Uterus (tissue), 4 donors: ENCODE data around the gene KRT6C. TPM values are rescaled to one million over a fixed set of nuclear protein-coding genes. Genes with fewer than 3 reads are reported as not detected.

Experiments used
- DNase-seq, 2 donors: peaks; one replicate each; pipeline ENCODE4 v3.0.0-alpha.2; 2019 to 2020
- H3K27ac ChIP-seq, 2 donors: fragments of 200-600 bp; sonication (generic); 1 replicate in 1 of 2; 2 replicates in 1 of 2; pipeline ENCODE4 v1.5.1; 2016 to 2018
- H3K27me3 ChIP-seq, 2 donors: fragments of 200-600 bp; sonication (generic); one replicate each; pipeline ENCODE4 v1.5.1; 2018 to 2019; ENCODE audit warnings: control low read depth in 1 of 2
- H3K36me3 ChIP-seq, 2 donors: fragments of 200-600 bp; sonication (generic); one replicate each; pipeline ENCODE4 v1.5.1; 2019; ENCODE audit warnings: control low read depth in 1 of 2
- H3K4me1 ChIP-seq, 2 donors: fragments of 200-600 bp; sonication (generic); one replicate each; pipeline ENCODE4 v1.5.1; 2018 to 2019; ENCODE audit warnings: control low read depth in 1 of 2
- H3K4me3 ChIP-seq, 2 donors: fragments of 200-600 bp; sonication (generic); 1 replicate in 1 of 2; 2 replicates in 1 of 2; pipeline ENCODE4 v1.5.1; 2018 to 2019; ENCODE audit warnings: mild to moderate bottlenecking in 1 of 2
- H3K9me3 ChIP-seq, 2 donors: fragments of 200-600 bp; sonication (generic); one replicate each; pipeline ENCODE4 v1.5.1; 2019; ENCODE audit warnings: control low read depth in 1 of 2
- CTCF ChIP-seq, 4 experiments: fragments of 200-600 bp in 2 of 4; fragments of 450-650 bp in 2 of 4; sonication (generic) in 2 of 4; IDR thresholded peaks; one replicate each; pipeline ENCODE4 v1.5.1; 2016 to 2019; ENCODE audit warnings: antibody characterized with exemption in 4 of 4, mild to moderate bottlenecking in 2 of 4, moderate library complexity in 1 of 4
- POLR2A ChIP-seq, 2 donors: fragments of 450-650 bp; IDR thresholded peaks; one replicate each; pipeline ENCODE4 v1.6.1; 2016; ENCODE audit warnings: antibody characterized with exemption in 2 of 2, mild to moderate bottlenecking in 1 of 2, moderate library complexity in 1 of 2
- intact Hi-C: fragments of 100-400 bp; cut with DNase I; formaldehyde crosslinking; loops from one replicate; pipeline ENCODE4 v1.15.1; 2023; ENCODE audit warnings: low total_unique reads
- total RNA-seq, 4 donors: library from RNA; depleted of rRNA in 3 of 4; stranded (reverse); fragments of >200 nt in 3 of 4; gene quantifications; one replicate each; pipeline versions ENCODE4 v1.1.0 to v1.2.4, GENCODE V29; 2014 to 2023
- donor health status: DM: yes; HTN: yes; CAD: no.

The KRT6C gene
- total RNA-seq, 4 donors from 2014 or later = 0.14 to 0.34 TPM; not detected in 2

GRCh38 chr12:52517005-52517835, 43.6 kb upstream of the KRT6C start:
- Histone ChIP-seq H3K27ac (no peak overlapping the region), H3K36me3 (no peaks in the 10 kb centered on the region), H3K4me3 (no peak overlapping the region), H3K4me1 (no peaks in the 10 kb centered on the region), H3K9me3 (no peaks in the 10 kb centered on the region), H3K27me3 (no peaks in the 10 kb centered on the region)
- no peak for TF ChIP-seq POLR2A (IDR thresholded peaks at IDR 0.05)
- no peak for TF ChIP-seq CTCF (IDR thresholded peaks at IDR 0.05)
- no peak for DNase-seq
- intact Hi-C loops = no loop called here

GRCh38 chr12:52515927-52516831, 42.6 kb upstream of the KRT6C start:
- no peak overlapping the region for H3K27ac ChIP-seq
- TF ChIP-seq CTCF (IDR thresholded peaks at IDR 0.05) (no peak), POLR2A (IDR thresholded peaks at IDR 0.05) (no peak)
- H3K36me3 ChIP-seq = no peaks in the 10 kb centered on the region
- no peaks in the 10 kb centered on the region for H3K4me1 ChIP-seq
- intact Hi-C loops = no loop called here
- DNase-seq = no peak
- no peaks in the 10 kb centered on the region for H3K27me3 ChIP-seq
- H3K9me3 ChIP-seq = no peaks in the 10 kb centered on the region
- H3K4me3 ChIP-seq = no peak overlapping the region

- no peak overlapping the region for H3K27ac ChIP-seq
- no peaks in the 10 kb centered on the region for H3K36me3 ChIP-seq
- TF ChIP-seq CTCF (IDR thresholded peaks at IDR 0.05) (no peak), POLR2A (IDR thresholded peaks at IDR 0.05) (no peak)
- intact Hi-C loops = no loop called here
- H3K4me1 ChIP-seq = no peaks in the 10 kb centered on the region
- no peak for DNase-seq
- H3K27me3 ChIP-seq = peaks cover 0 to 3% of the 10 kb centered on the region in 2 donors
- H3K4me3 ChIP-seq = no peak overlapping the region
- H3K9me3 ChIP-seq = no peaks in the 10 kb centered on the region
Observed at GRCh38 chr12:52515319-52515646, 41.7 kb upstream of the KRT6C start.

- Histone ChIP-seq H3K27me3 (peaks cover 0 to 3% of the 10 kb centered on the region in 2 donors), H3K9me3 (no peaks in the 10 kb centered on the region), H3K36me3 (no peaks in the 10 kb centered on the region), H3K4me1 (no peaks in the 10 kb centered on the region), H3K27ac (no peak overlapping the region), H3K4me3 (no peak overlapping the region)
- no peak for DNase-seq
- TF ChIP-seq CTCF (IDR thresholded peaks at IDR 0.05) = no peak
- no peak for TF ChIP-seq POLR2A (IDR thresholded peaks at IDR 0.05)
- intact Hi-C loops = no loop called here
Observed at GRCh38 chr12:52514471-52515318, 41.1 kb upstream of the KRT6C start.
